ENCODE measurements around the gene BNC2.

Gene BNC2

DNA sequence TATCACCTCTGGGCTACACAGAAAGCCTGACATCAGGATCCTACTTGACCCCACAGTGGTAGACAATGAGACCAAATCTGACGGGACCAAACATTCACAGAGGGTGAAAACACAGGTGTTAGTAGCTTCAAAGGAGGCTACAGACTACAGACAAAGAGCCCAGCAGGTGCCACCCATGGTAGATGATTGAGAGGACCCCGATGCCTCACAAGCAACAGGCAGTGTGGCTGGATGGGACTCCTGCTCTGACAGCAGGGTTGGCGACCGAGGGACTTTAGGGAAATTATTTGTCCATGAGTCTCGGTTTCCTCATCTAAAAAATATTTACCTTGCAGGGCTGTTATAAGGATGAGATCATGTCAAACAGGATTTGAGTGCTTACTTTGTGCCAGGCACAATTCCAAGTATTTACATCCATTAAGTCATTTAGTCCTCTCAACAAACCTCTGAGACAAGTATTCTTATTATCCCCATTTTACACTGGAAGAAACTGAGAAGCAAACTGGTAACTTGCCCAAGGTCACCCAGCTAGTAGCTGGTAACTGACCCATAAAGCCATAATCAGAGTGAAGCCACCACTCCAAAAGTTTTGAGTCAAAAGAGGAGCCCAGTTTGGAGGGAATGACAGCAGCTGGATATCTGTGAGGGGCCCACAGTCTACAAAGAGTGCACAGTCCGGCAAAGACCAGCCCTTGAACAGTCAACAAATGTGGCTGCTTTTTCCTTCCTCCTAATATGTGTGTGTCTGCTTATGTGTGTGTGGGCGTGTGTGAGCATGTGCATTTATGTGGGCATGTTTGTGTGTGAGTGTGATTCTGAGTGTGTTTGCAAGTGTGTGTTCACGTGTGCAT, 502.0 kb downstream of the BNC2 start:
- Histone ChIP-seq H3K4me3 (ENCODE audit: low read depth, low read length) (no peak overlapping the region), H3K4me1 (ENCODE audit: control insufficient read depth, insufficient read depth, low read length) (no peaks in the 10 kb centered on the region), H3K9me3 (ENCODE audit: control insufficient read depth, insufficient read depth, low read depth, low read length) (no peaks in the 10 kb centered on the region), H3K36me3 (ENCODE audit: control insufficient read depth in 2 of 2, insufficient read depth in 1 of 2, low read length in 2 of 2) (no peaks in the 10 kb centered on the region), H3K27ac (ENCODE audit: extremely low read depth, low read depth, low read length) (no peak overlapping the region)
- ChIA-PET CTCF (no interaction called here), POLR2A (interaction anchor here (0.5 kb wide), 2 partner anchors 107 to 720 kb away, joined by 3 to 5 read pairs; no protein-coding TSS in a partner anchor)
- peak; percentile 33; the same call in 1 of the 2 replicates for TF ChIP-seq ZNF366 (tag by site-specific recombination; conservative IDR thresholded peaks at IDR 0.05)
- no peak for TF ChIP-seq KLF10 (tag by site-specific recombination; IDR thresholded peaks at IDR 0.05)
- TF ChIP-seq ZNF561 (tag by site-specific recombination; IDR thresholded peaks at IDR 0.05; ENCODE audit: borderline replicate concordance) = no peak
- no peak for TF ChIP-seq ZNF776 (tag by site-specific recombination; IDR thresholded peaks at IDR 0.05; ENCODE audit: borderline replicate concordance)
- peak; percentile 65 for TF ChIP-seq ZFHX2 (tag by site-specific recombination; conservative IDR thresholded peaks at IDR 0.05)
- TF ChIP-seq HOXC10 (CRISPR knock-in tag; IDR thresholded peaks at IDR 0.05) = no peak
- TF ChIP-seq SCRT2 (tag by site-specific recombination; IDR thresholded peaks at IDR 0.05) = peak; percentile 28; the same call in 1 of the 2 replicates
- peak; percentile 38; the same call in 1 of the 2 replicates for TF ChIP-seq ZFP69B (tag by site-specific recombination; IDR thresholded peaks at IDR 0.05)
- TF ChIP-seq ZBTB1 (tag by site-specific recombination; IDR thresholded peaks at IDR 0.05) = no peak
- TF ChIP-seq ZNF610 (tag by site-specific recombination; IDR thresholded peaks at IDR 0.05; ENCODE audit: borderline replicate concordance) = no peak
- TF ChIP-seq ZNF19 (tag by site-specific recombination; IDR thresholded peaks at IDR 0.05; ENCODE audit: low read depth) = no peak
- TF ChIP-seq, protein P1, sequence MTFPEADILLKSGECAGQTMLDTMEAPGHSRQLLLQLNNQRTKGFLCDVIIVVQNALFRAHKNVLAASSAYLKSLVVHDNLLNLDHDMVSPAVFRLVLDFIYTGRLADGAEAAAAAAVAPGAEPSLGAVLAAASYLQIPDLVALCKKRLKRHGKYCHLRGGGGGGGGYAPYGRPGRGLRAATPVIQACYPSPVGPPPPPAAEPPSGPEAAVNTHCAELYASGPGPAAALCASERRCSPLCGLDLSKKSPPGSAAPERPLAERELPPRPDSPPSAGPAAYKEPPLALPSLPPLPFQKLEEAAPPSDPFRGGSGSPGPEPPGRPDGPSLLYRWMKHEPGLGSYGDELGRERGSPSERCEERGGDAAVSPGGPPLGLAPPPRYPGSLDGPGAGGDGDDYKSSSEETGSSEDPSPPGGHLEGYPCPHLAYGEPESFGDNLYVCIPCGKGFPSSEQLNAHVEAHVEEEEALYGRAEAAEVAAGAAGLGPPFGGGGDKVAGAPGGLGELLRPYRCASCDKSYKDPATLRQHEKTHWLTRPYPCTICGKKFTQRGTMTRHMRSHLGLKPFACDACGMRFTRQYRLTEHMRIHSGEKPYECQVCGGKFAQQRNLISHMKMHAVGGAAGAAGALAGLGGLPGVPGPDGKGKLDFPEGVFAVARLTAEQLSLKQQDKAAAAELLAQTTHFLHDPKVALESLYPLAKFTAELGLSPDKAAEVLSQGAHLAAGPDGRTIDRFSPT (tag by site-specific recombination; IDR thresholded peaks at IDR 0.05) = no peak; the same call in 1 of the 2 replicates
- TF ChIP-seq ZNF132 (tag by site-specific recombination; IDR thresholded peaks at IDR 0.05; ENCODE audit: borderline replicate concordance) = no peak
- TF ChIP-seq, protein P2, sequence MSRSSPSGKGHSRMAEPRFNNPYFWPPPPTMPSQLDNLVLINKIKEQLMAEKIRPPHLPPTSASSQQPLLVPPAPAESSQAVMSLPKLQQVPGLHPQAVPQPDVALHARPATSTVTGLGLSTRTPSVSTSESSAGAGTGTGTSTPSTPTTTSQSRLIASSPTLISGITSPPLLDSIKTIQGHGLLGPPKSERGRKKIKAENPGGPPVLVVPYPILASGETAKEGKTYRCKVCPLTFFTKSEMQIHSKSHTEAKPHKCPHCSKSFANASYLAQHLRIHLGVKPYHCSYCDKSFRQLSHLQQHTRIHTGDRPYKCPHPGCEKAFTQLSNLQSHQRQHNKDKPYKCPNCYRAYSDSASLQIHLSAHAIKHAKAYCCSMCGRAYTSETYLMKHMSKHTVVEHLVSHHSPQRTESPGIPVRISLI (tag by site-specific recombination; IDR thresholded peaks at IDR 0.05) = no peak
- no peak for TF ChIP-seq ZNF514 (tag by site-specific recombination; IDR thresholded peaks at IDR 0.05)
- no peak for TF ChIP-seq ZSCAN16 (tag by site-specific recombination; IDR thresholded peaks at IDR 0.05)
- TF ChIP-seq ZNF510 (tag by site-specific recombination; IDR thresholded peaks at IDR 0.05; ENCODE audit: insufficient replicate concordance) = no peak
- TF ChIP-seq EGR2 (tag by site-specific recombination; IDR thresholded peaks at IDR 0.05; ENCODE audit: low read depth) = 0 out of 2 replicates have a peak, but pooled peaks have one; percentile 10
- TF ChIP-seq ZNF596 (tag by site-specific recombination; IDR thresholded peaks at IDR 0.05) = no peak
- 0 out of 2 replicates have a peak, but pooled peaks have one; percentile 36 for TF ChIP-seq ZNF585B (tag by site-specific recombination; IDR thresholded peaks at IDR 0.05)
- TF ChIP-seq, protein P3, sequence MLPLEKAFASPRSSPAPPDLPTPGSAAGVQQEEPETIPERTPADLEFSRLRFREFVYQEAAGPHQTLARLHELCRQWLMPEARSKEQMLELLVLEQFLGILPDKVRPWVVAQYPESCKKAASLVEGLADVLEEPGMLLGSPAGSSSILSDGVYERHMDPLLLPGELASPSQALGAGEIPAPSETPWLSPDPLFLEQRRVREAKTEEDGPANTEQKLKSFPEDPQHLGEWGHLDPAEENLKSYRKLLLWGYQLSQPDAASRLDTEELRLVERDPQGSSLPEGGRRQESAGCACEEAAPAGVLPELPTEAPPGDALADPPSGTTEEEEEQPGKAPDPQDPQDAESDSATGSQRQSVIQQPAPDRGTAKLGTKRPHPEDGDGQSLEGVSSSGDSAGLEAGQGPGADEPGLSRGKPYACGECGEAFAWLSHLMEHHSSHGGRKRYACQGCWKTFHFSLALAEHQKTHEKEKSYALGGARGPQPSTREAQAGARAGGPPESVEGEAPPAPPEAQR (tag by site-specific recombination; IDR thresholded peaks at IDR 0.05) = no peak
- no peak for TF ChIP-seq ZNF670 (tag by site-specific recombination; IDR thresholded peaks at IDR 0.05; ENCODE audit: low read depth)
- no peak for TF ChIP-seq ZNF658 (tag by site-specific recombination; IDR thresholded peaks at IDR 0.05)
- TF ChIP-seq KLF8 (tag by site-specific recombination; IDR thresholded peaks at IDR 0.05) = no peak
- TF ChIP-seq, protein P4, sequence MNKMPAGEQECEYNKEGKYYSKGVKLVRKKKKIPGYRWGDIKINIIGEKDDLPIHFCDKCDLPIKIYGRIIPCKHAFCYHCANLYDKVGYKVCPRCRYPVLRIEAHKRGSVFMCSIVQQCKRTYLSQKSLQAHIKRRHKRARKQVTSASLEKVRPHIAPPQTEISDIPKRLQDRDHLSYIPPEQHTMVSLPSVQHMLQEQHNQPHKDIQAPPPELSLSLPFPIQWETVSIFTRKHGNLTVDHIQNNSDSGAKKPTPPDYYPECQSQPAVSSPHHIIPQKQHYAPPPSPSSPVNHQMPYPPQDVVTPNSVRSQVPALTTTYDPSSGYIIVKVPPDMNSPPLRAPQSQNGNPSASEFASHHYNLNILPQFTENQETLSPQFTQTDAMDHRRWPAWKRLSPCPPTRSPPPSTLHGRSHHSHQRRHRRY (tag by site-specific recombination; IDR thresholded peaks at IDR 0.05) = no peak
- TF ChIP-seq ZNF112 (tag by site-specific recombination; IDR thresholded peaks at IDR 0.05) = no peak
- TF ChIP-seq, protein P5, sequence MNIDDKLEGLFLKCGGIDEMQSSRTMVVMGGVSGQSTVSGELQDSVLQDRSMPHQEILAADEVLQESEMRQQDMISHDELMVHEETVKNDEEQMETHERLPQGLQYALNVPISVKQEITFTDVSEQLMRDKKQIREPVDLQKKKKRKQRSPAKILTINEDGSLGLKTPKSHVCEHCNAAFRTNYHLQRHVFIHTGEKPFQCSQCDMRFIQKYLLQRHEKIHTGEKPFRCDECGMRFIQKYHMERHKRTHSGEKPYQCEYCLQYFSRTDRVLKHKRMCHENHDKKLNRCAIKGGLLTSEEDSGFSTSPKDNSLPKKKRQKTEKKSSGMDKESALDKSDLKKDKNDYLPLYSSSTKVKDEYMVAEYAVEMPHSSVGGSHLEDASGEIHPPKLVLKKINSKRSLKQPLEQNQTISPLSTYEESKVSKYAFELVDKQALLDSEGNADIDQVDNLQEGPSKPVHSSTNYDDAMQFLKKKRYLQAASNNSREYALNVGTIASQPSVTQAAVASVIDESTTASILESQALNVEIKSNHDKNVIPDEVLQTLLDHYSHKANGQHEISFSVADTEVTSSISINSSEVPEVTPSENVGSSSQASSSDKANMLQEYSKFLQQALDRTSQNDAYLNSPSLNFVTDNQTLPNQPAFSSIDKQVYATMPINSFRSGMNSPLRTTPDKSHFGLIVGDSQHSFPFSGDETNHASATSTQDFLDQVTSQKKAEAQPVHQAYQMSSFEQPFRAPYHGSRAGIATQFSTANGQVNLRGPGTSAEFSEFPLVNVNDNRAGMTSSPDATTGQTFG (tag by site-specific recombination; IDR thresholded peaks at IDR 0.05; ENCODE audit: borderline replicate concordance) = no peak
- TF ChIP-seq, protein P6, sequence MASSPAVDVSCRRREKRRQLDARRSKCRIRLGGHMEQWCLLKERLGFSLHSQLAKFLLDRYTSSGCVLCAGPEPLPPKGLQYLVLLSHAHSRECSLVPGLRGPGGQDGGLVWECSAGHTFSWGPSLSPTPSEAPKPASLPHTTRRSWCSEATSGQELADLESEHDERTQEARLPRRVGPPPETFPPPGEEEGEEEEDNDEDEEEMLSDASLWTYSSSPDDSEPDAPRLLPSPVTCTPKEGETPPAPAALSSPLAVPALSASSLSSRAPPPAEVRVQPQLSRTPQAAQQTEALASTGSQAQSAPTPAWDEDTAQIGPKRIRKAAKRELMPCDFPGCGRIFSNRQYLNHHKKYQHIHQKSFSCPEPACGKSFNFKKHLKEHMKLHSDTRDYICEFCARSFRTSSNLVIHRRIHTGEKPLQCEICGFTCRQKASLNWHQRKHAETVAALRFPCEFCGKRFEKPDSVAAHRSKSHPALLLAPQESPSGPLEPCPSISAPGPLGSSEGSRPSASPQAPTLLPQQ (tag by site-specific recombination; IDR thresholded peaks at IDR 0.05) = peak; percentile 77

Measured in HEK293 (cell line).